HG03354 (cell line): Measurements from ENCODE around the gene ADAMTSL2.

Experiments
- ATAC-seq: cut with Tn5 transposase; IDR thresholded peaks from one replicate; pipeline ENCODE4 v1.9.1; 2021; ENCODE audit warnings: mild to moderate bottlenecking; ENCODE audit not compliant: unreplicated experiment, poor library complexity, severe bottlenecking

The ADAMTSL2 gene

GRCh38 chr9:133569891-133570690 lies 35.6 kb downstream of the ADAMTSL2 start:
- no peak for ATAC-seq

GRCh38 chr9:133570691-133571080 lies 36.2 kb downstream of the ADAMTSL2 start:
- ATAC-seq: no peak

- ATAC-seq: no peak
These were observed 36.9 kb downstream of the ADAMTSL2 start for GRCh38 chr9:133571391-133571890.

GRCh38 chr9:133571896-133572595 lies 37.5 kb downstream of the ADAMTSL2 start:
- no peak for ATAC-seq

GRCh38 chr9:133572821-133573361 lies 38.4 kb downstream of the ADAMTSL2 start:
- ATAC-seq: no peak

- no peak for ATAC-seq
These were observed 39.4 kb downstream of the ADAMTSL2 start for GRCh38 chr9:133573791-133574515.

- ATAC-seq: no peak
These were observed 40.3 kb downstream of the ADAMTSL2 start for GRCh38 chr9:133574771-133575170.

- ATAC-seq: no peak
These were observed 40.9 kb downstream of the ADAMTSL2 start for GRCh38 chr9:133575186-133576030.

- ATAC-seq: no peak
These were observed 41.7 kb downstream of the ADAMTSL2 start for GRCh38 chr9:133576031-133576874.

- no peak for ATAC-seq
These were observed 42.6 kb downstream of the ADAMTSL2 start for GRCh38 chr9:133576875-133577736.

- no peak for ATAC-seq
These were observed 43.2 kb downstream of the ADAMTSL2 start for GRCh38 chr9:133577737-133578112.

- no peak for ATAC-seq
These were observed 44.3 kb downstream of the ADAMTSL2 start for GRCh38 chr9:133578524-133579441.

GRCh38 chr9:133579601-133580418 lies 45.3 kb downstream of the ADAMTSL2 start:
- ATAC-seq: no peak

- ATAC-seq: no peak
These were observed 45.9 kb downstream of the ADAMTSL2 start for GRCh38 chr9:133580419-133580738.

- no peak for ATAC-seq
These were observed 46.5 kb downstream of the ADAMTSL2 start for GRCh38 chr9:133581011-133581410.
